ENCODE measurements around the gene GTSF1L.

The GTSF1L gene

GRCh38 chr20:43716757-43717615 is 9.8 kb downstream of the GTSF1L start:
- DNase-seq (ENCODE audit: low read depth in 2 of 2): no peak

GRCh38 chr20:43716123-43716522 is 10.7 kb downstream of the GTSF1L start:
- no peak for DNase-seq (ENCODE audit: low read depth in 2 of 2)

- no peak for DNase-seq (ENCODE audit: low read depth in 2 of 2)
These were observed 11.3 kb downstream of the GTSF1L start for GRCh38 chr20:43715511-43715910.

DNA sequence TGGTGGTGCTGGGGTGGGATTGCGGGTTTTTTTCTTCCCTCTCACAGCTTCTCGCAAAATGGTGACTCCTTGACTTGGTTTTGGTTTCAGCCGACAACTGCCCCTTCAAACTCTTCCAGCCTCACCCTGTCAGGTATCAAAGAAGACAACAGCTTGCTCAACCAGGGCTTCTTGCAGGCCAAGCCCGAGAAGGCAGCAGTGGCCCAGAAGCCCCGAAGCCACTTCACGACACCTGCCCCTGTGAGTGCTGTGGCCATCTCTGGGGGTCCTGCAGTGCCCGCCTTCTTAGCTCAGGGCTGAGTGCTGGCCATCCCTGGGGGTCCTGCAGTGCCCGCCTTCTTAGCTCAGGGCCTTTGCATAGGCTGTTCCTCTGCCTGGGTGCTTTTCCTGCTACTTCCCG is 11.8 kb downstream of the GTSF1L start:
- DNase-seq (ENCODE audit: low read depth in 2 of 2): no peak

GRCh38 chr20:43711098-43711654 is 15.6 kb downstream of the GTSF1L start:
- DNase-seq (ENCODE audit: low read depth in 2 of 2): no peak

- DNase-seq (ENCODE audit: low read depth in 2 of 2): no peak
These were observed 16.3 kb downstream of the GTSF1L start for GRCh38 chr20:43710370-43711044.

DNA sequence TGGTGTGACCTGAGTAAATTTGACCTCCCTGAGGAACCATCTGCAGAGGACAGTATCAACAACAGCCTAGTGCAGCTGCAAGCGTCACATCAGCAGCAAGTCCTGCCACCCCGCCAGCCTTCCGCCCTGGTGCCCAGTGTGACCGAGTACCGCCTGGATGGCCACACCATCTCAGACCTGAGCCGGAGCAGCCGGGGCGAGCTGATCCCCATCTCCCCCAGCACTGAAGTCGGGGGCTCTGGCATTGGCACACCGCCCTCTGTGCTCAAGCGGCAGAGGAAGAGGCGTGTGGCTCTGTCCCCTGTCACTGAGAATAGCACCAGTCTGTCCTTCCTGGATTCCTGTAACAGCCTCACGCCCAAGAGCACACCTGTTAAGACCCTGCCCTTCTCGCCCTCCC is 24.3 kb downstream of the GTSF1L start:
- DNase-seq (ENCODE audit: low read depth in 2 of 2): no peak

DNA sequence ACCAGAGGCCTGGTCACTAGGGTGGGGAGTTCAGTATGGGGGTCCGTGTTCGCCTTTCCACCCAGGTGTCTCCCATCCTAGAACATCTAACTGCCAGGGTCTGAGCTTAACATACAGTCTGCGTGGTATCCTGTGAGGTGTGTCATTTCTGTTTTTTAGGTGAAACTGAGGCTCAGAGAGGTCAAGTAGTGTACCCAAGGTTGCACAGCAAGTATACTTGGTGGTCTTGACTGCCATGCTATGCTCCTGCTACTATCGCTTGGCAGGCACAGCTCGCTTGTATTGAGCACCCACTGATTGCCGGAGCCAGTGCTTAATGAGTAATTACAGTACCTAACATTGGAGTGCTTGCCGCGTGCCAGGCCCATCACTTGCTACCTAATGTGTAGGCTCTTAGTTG is 26.2 kb downstream of the GTSF1L start:
- DNase-seq (ENCODE audit: low read depth in 2 of 2): no peak

DNA sequence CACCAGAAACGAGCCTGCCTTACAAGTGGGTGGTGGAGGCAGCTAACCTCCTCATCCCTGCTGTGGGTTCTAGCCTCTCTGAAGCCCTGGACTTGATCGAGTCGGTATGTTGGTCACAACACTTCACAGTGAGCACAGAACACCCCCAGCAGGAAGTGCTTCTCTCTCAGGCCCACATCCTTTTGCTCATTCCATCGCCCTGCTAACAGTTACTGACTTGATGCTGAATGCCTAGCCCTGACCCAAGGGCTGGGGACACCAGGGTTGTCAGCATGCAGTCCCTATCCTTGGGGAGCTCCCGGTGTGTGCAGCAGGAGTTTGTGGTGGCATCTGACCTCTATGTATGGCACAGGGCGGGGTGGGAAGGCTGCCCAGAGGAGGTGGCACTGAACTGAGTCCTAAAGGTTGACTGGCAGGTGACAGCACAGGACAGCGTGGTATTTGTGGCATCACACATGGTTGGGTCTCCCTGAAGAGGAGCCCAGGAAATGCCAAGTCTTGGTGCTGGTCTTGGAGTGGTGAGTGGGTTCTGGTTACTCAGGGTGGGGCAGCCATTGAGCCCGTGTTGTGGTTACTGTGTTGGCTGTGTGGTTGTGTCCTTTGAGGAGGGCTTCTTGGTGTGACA is 26.7 kb downstream of the GTSF1L start:
- DNase-seq (ENCODE audit: low read depth in 2 of 2): no peak

- no peak for DNase-seq (ENCODE audit: low read depth in 2 of 2)
These were observed 31.2 kb downstream of the GTSF1L start for GRCh38 chr20:43695571-43695970.

GRCh38 chr20:43694763-43695162 is 32.0 kb downstream of the GTSF1L start:
- no peak for DNase-seq (ENCODE audit: low read depth in 2 of 2)

GRCh38 chr20:43691928-43692524 is 34.8 kb downstream of the GTSF1L start:
- DNase-seq (ENCODE audit: low read depth in 2 of 2): peak; percentile 26 to 56

DNA sequence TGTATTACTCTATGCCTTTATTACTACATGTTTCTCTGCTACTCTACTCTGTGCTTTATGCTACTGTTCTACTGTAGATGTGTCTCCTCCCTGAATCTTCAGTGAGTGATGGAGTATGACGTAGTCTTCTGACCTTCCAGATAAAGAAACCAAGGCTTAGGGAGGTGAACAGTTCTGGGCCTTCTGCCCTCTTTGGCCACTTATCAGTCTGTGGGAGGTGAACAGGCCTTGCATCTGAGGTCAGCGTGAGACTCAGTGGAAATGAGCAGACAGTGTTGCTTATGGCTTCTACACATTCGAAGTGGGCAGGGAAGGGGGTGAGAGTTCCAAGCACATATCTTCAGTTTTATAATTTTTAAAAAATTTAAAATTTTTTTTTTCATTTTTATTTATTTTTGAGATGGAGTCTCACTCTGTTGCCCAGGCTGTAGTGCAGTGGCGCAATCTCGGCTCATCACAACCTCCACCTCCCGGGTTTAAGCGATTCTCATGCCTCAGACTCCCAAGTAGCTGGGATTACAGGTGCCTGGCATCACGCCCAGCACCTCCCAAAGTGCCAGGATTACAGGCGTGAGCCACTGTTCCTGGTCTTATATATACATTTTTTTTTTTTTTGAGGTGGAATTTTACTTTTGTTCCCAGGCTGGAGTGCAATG is 35.7 kb downstream of the GTSF1L start:
- no peak for DNase-seq (ENCODE audit: low read depth in 2 of 2)

DNA sequence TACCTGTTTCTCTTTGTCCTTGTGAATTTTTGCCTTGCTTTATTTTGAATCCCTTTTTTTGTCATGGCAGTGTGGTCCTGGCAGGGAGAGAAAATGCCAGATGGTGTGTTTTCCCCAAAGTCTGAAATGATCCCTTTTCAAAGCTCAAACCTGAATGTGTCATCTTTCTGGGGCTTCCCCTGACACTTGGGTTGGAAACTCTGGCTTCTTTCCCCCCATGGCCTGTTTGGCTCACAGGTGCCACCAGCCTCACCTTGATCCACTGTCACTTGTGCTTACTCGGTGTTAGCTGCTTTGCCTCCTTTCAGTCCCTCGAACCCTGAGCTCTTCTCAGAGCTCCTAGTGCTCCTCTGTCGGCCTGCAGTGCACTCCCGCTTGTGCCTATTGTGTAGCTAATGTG is 37.6 kb downstream of the GTSF1L start:
- DNase-seq (ENCODE audit: low read depth in 2 of 2): no peak

GRCh38 chr20:43686820-43687219 is 40.0 kb downstream of the GTSF1L start:
- DNase-seq (ENCODE audit: low read depth in 2 of 2): no peak

DNA sequence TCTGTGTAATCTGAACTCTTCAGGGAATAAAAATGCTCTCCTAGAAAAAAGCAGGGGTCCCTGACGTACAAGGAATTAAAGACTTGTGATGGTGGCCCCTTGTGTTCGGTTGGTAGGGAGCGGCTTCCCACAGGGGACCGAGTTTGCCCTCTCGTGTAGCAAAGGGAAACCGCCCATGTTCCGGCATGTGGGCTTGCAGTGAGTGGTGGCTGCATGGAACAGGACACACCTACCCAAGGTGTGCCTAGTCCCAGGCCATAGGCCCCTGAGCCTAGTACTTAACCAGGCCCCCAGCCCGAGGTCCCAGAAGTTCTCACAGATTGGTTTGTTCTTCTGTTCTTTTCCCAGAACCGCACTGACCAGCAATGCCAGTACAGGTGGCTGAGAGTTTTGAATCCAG is 44.4 kb downstream of the GTSF1L start:
- no peak for DNase-seq (ENCODE audit: low read depth in 2 of 2)

DNA sequence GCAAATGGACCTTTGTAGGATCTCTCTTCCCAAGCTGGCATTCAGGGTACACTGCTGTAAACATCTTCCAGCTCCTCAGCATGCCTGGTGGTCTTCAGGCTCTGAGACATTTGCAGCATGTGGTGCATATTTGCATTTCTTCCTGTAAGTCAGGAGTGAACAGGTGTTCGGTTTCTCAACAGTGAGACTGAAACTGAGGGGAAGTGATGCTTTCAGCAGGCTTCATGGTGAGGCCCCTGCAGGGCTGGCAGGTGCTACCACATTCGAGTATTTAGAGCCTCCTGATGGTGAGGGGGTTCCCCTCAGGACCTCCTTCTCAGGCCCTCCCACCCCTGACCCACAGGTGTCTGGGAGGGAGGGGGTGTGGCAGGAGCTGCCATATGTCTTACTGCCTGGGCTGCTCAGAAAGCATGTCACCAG is 44.8 kb downstream of the GTSF1L start:
- no peak for DNase-seq (ENCODE audit: low read depth in 2 of 2)

- DNase-seq (ENCODE audit: low read depth in 2 of 2): no peak
These were observed 45.3 kb downstream of the GTSF1L start for GRCh38 chr20:43681468-43681942.

- DNase-seq (ENCODE audit: low read depth in 2 of 2): no peak
These were observed 45.8 kb downstream of the GTSF1L start for GRCh38 chr20:43680981-43681380.

DNA sequence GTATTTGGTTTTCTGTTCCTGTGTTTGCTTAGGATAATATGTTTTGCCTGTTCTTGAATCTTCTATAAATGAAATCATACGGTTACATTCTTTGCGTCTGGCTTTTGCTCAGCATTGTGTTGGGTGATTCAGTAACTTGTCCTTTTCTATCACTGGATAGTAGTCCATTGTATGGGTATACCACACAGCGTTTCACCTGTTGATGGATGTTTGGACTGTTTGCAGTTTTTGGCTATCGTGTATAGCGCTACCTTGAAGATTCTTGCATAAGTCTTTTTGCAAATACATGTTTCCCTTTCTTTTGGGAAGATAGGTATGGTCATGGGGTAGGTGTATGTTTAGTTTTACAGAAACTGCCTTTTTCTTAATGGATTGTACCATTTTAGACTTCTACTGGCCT is 50.4 kb downstream of the GTSF1L start:
- no peak for DNase-seq (ENCODE audit: low read depth in 2 of 2)
